Effector CD4-positive, alpha-beta T cell (primary cell): ENCODE results near the gene HMGXB3.

Experiments
- DNase-seq: peaks from one replicate; pipeline ENCODE4 v3.0.0-alpha.2; 2020

HMGXB3 gene

GRCh38 chr5:150054569-150054968 is 54.0 kb downstream of the HMGXB3 start:
- DNase-seq = no peak

DNA sequence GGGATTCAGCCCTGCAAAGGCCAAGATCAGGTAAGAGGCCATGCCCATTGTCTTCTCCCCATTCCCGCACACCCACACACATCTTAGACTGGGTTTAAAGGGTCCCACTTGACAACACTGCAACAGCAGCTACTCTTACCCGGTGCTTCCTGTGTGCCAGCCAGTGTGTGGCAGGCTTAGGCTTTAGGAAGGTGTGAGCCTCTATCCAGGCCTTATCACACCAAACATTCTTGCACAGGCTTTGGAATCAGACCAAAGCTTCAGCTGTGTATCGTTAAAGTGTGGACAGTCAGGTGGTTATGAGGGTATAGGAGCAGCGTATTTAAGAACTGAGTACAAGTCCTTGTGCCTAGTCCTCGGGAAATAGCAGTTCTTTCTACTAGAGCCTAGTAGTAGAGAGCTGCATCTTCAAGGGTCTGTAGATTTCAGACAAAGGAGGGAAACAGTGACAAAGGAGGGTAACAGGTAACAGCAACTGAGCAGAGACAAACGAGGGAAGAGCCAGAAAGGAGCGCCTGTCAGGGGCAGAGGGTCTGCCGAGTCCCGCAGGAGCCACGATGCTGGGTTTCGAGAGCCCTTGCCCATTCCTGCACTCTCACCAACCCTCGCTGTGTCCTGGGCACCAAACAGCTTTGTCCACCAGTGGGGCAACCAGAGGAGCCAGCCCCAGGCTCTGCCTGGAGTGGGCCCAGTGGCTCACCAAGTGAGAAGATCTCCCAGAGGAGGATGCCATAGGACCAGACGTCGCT is 55.0 kb downstream of the HMGXB3 start:
- DNase-seq = no peak

DNA sequence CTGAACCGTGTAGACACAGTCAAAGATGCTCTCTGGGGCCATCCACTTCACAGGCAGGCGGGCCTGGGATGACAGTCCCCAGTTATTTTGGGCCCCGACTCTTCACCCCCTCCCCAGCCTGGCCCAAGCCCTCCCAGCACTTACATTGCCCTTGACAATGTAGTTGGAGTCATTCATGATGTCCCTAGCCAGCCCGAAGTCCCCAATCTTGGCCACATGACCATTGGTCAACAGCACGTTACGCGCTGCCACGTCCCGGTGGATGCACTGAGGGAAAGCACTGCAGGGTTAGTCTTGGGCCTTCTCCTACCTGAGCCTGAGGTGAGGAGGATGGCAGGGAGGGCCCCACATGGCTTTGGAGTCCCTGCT is 55.5 kb downstream of the HMGXB3 start:
- DNase-seq = no peak

DNA sequence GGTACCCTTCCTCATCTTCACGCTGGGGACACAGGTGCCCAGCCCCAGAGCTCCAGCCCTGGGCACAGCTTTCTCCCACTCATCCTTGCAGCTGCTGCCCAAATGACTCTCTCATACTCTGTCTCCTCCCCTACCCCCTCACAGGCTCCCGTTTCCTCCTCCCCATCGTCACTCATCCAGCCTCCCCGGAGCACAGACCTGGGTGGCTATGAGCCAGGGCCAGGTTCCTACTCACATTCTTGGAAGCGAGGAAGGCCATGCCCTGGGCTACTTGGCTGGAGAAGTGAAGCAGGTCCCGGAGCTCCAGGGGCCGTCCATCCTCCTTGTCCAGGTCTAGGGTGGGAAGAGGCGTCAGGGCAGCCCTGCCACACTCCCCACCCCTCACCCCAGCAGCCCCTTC is 56.5 kb downstream of the HMGXB3 start:
- DNase-seq = no peak

GRCh38 chr5:150057511-150057910 is 57.0 kb downstream of the HMGXB3 start:
- DNase-seq = no peak

DNA sequence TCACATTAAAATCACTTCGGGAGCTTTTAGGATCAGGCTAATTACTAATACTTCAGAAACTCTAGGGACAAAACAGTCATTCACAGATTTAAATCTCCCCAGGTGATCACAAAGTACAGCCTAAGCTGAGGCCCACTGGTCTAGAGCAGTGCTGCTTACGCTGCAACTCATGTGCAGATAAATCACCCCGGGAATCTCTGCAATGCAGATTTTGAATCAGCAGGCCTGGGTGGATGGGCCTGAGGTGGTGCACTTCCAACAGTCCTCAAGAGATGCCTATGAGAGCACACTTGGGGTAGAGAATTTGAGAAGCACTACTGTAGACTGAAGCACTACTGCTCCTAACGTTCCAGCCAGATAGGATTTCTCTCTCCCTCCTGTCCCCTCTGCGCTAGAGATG is 57.5 kb downstream of the HMGXB3 start:
- no peak for DNase-seq

DNA sequence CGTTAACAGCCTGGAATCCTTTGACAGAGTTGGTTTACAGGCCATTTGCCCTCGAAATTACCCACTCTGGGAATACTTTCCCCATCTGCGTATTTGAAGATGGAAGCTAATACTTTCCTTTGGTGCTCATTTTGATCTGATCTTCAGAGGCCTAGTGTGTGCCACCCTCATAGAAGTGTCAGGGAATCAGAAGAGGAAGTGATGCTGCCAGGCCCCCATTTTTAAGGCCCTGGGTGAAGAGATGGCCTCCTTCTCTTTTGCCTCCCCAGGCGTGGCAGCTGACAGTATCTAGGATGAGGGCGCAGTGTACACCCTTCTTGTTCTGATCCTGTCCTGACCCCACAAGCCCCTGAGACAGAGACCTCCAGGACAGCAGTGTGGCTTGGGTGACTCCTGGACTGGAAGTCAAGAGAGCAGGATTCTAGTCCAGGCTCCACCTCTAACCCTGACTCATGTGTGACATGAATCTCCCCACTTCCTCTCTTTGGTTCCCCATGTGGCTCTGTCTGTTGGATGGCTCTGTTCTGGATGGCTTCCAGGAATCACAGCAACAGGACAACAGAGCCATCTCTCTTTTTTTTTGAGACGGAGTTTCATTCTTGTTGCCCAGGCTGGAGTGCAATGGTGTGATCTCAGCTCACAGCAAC is 58.1 kb downstream of the HMGXB3 start:
- DNase-seq = no peak

DNA sequence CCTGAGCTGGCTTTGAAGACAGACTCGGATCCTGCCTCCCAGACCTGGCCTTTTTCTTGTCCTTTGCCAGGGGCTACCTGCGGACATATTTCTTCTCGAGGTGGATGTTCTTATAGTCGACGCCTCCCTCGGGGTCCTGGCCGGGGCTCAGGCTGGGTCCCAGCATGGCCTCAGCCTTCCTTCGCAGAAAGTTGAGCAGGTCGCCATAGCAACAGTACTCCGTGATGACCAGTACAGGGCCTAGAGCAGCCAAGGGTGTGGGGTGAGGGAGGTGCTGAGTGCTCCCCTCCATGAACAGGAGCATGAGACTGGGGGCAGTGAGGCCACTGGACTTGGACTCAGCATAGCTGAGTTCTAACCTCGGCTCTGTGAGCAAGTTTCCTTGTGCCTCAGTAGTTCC is 59.1 kb downstream of the HMGXB3 start:
- no peak for DNase-seq

GRCh38 chr5:150060471-150060870 is 59.9 kb downstream of the HMGXB3 start:
- no peak for DNase-seq

DNA sequence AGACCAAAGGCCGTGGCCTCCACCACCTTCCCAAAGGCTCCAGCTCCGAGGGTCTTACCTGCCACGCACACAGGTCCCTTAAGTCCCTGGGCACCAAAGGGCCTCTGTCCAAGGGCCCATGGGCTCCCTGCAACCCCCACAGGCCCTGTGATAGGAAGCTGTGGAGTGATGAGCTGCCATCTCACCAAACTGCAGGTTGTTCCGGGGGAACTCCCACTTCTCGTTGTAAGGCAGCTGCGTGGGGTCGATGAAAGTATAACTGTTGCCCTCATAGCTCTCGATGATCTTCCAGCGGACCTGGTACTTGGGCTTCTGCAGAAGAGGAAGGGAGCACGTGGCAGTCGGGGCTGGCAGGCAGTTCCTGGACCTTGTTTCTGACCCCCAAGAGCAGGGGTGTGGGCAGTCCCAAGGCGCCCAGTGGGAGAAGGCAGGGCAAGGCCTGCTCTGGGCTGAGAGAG is 61.0 kb downstream of the HMGXB3 start:
- DNase-seq = no peak

DNA sequence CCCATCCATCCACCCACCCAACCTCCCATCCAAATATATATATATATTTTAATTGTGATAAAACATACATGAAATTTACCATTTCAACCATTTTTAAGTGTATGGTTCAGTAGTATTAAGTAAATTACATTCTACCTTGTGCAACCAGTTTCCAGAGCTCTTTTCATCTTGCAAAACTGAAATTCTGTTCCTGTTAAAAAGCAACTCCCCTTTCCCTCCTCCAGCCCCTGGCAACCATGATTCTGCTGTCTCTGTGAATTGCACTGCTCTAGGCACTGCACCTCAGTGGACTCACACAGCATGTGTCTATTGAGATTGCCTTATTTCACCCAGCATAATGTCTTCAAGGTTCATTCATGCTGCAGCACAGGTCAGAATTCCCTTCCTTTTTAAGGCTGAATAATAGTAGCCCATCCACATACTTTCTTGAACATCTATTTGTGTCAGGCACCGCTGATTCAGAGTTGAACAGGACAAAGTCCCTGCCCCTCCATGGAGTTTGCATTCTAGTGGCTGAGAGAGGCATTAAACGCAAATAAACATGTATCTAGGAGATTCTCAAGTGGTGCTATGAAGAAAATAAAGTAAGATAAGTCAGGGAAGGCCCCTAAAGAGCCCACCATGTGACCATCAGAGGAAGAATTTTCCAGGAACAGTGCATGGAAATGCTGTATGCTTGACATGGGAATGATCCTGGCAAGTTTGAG is 61.8 kb downstream of the HMGXB3 start:
- DNase-seq = no peak

GRCh38 chr5:150063638-150064037 is 63.1 kb downstream of the HMGXB3 start:
- DNase-seq = no peak

DNA sequence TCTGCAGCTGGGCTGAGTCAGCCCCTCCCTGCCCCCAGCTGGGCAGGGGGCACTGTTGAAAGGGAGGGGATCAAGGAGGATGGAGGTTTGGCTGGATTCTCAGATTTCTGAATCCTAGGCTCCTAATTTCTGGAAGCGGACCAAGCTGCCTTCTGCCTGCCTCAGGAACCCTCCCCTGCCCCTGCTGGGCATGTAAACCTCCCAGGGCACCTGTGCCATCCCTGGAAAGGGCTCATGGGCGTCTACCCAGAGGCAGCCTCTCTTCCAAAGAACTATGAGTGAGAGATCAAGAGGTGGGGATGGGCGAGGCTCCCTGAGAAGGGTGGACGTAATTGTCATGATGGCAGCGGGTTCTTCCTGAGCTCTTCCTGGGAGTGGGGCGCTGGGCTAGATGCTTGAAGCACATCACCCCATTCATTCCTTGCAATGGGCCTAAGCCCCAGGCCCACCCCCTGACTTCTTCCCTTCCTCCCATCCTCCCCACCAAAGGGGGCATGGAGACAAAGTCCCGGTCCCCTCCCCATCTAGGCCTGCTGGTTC is 64.2 kb downstream of the HMGXB3 start:
- DNase-seq = no peak

- no peak for DNase-seq
Observed at GRCh38 chr5:150065346-150065745, 64.8 kb downstream of the HMGXB3 start.

DNA sequence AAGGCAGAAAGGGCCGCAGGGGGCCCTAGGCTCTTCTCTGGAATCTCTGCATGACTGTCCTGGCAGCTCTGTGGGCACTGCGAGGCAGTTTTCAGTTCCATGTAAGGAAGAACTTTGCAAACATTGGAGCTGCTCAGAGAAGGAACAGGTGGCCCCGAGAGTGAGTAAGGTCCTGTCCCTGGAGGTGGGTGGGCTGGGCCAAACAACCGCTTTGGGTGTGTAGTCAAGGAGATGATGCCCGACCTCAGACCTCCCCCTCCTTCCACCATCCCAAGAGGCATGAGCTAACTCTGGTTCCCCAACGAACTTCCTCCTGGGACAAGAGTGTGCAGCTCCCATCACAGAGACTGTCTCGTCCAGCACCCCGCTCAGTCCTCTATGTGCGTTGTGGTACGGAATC is 65.3 kb downstream of the HMGXB3 start:
- no peak for DNase-seq

DNA sequence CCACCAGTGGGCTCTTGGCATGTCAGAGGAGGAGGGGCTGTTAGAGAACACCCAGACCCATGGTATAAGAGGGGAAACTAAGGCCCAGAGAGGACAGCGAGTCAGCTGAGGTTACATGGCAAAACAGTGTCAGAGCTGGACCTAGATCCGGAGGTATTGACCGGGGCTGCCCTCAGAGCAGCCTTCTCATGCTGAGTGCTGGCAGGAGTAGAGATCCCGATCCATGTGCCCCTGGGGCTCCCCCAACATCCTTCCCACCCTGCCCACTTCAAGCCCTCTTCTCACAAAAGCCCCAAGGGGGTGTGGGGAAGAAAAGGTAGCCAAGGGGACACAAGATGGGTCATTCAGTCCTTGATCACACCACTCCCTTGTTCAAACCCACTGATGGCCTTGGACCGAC is 65.9 kb downstream of the HMGXB3 start:
- no peak for DNase-seq

DNA sequence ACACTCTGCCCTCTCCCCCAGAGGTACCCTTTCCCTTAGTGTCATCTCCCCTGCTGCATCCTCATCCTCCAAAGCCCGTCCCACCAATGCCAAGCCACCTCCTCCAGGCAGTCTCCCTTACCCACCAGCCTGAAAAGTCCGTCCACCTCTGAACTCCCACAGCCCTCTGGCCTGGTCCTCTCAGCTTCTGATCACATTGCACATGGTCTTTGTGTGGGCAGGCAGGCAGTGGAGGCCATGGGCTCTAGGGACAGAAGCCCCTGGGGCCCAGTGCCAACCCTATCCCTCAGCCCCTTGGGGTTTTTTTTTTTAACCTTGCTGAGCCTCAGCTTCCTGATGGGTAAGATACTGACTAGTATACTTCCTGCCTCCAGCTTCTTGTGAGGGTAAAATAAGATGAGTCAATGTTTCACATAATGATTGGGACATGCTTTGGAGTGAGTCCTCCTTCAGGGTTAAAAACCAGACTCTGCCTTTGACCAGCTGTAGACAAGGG is 66.4 kb downstream of the HMGXB3 start:
- DNase-seq = no peak

DNA sequence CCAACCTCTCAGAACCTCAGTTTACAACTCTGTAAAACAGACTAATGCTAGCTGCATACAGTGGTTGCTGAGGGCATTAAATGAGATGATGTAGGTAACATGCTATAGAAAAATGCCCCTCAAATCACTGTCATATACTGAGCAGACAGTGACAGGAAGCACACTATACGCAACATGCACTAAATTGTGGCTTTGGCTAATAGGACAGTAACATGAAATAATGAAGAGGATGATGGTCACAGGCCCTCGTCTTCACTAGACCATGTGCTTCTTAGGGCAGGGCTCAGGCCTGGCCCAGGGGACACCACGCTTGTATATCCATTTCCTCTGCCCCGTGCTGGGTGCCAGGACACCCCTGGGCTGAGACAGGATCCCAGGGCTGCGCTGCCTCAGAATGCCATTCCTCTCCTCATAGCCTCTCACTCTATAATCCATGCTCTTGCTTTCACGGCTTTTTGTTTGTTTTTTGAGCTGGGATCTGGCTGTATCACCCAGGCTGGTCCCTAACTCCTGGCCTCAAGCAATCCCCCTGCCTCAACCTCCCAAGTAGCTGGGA is 66.9 kb downstream of the HMGXB3 start:
- DNase-seq = no peak

- no peak for DNase-seq
Observed at GRCh38 chr5:150068071-150068470, 67.5 kb downstream of the HMGXB3 start.

GRCh38 chr5:150068472-150068871 is 67.9 kb downstream of the HMGXB3 start:
- DNase-seq = no peak

- no peak for DNase-seq
Observed at GRCh38 chr5:150068961-150069645, 68.6 kb downstream of the HMGXB3 start.
